H9 (cell line): ENCODE results near the gene SYCP2L. TPM values are rescaled to one million over a fixed set of nuclear protein-coding genes. Genes with fewer than 3 reads are reported as not detected.

Experiments used
- DNase-seq: peaks from one replicate; pipeline ENCODE4 v3.0.0-alpha.2; 2017
- H2AFZ ChIP-seq: one replicate; pipeline ENCODE4 v1.6.1; 2013; ENCODE audit warnings: mild to moderate bottlenecking, low read length, control low read depth, moderate library complexity
- H2AK5ac ChIP-seq: 2 replicates; pipeline ENCODE4 v1.6.1; 2013; ENCODE audit warnings: low read length, control low read depth, mixed read lengths; ENCODE audit not compliant: insufficient read length
- H2BK120ac ChIP-seq: one replicate; pipeline ENCODE4 v1.6.1; 2013; ENCODE audit warnings: low read depth, mild to moderate bottlenecking, low read length, control low read depth, inconsistent platforms; ENCODE audit not compliant: poor library complexity, severe bottlenecking
- H2BK12ac ChIP-seq: 2 replicates; pipeline ENCODE4 v1.6.1; 2013; ENCODE audit warnings: low read length, control low read depth, mixed read lengths, low read depth; ENCODE audit not compliant: insufficient read length
- H2BK15ac ChIP-seq: 2 replicates; pipeline ENCODE4 v1.6.1; 2013; ENCODE audit warnings: low read depth, low read length, control low read depth
- H2BK20ac ChIP-seq: one replicate; pipeline ENCODE4 v1.6.1; 2013; ENCODE audit warnings: low read depth, mild to moderate bottlenecking, low read length, control low read depth, inconsistent platforms; ENCODE audit not compliant: poor library complexity, severe bottlenecking
- H2BK5ac ChIP-seq: 2 replicates; pipeline ENCODE4 v1.6.1; 2013; ENCODE audit warnings: low read length, control low read depth, mixed read lengths; ENCODE audit not compliant: insufficient read length
- H3K14ac ChIP-seq: 2 replicates; pipeline ENCODE4 v1.6.1; 2013; ENCODE audit warnings: low read length, control low read depth; ENCODE audit not compliant: insufficient read depth
- H3K18ac ChIP-seq: 2 replicates; pipeline ENCODE4 v1.6.1; 2013; ENCODE audit warnings: low read depth, mild to moderate bottlenecking, mixed read lengths, low read length, control low read depth; ENCODE audit not compliant: insufficient read length
- H3K23ac ChIP-seq: 2 replicates; pipeline ENCODE4 v1.6.1; 2013; ENCODE audit warnings: low read length, control low read depth, mixed read lengths, low read depth; ENCODE audit not compliant: insufficient read length
- H3K23me2 ChIP-seq: 2 replicates; pipeline ENCODE4 v1.6.1; 2013; ENCODE audit warnings: low read depth, mild to moderate bottlenecking, mixed read lengths, low read length, control low read depth; ENCODE audit not compliant: insufficient read length, poor library complexity, severe bottlenecking
- H3K27ac ChIP-seq: 2 replicates; pipeline ENCODE4 v1.5.1; 2013; ENCODE audit warnings: low read length, control low read depth, mixed read lengths, low read depth; ENCODE audit not compliant: insufficient read length
- H3K27me3 ChIP-seq: 2 replicates; pipeline ENCODE4 v1.6.1; 2013; ENCODE audit warnings: low read length, control low read depth, inconsistent platforms; ENCODE audit not compliant: insufficient read depth
- H3K4ac ChIP-seq: 2 replicates; pipeline ENCODE4 v1.6.1; 2013; ENCODE audit warnings: low read depth, mild to moderate bottlenecking, control low read depth, inconsistent platforms, low read length, moderate library complexity
- H3K4me1 ChIP-seq: 2 replicates; pipeline ENCODE4 v1.6.1; 2013; ENCODE audit warnings: low read length, control low read depth, inconsistent platforms; ENCODE audit not compliant: insufficient read depth
- H3K4me2 ChIP-seq: 2 replicates; pipeline ENCODE4 v1.6.1; 2013; ENCODE audit warnings: low read length, control low read depth, mixed read lengths; ENCODE audit not compliant: insufficient read length, insufficient read depth
- H3K56ac ChIP-seq: 2 replicates; pipeline ENCODE4 v1.6.1; 2013; ENCODE audit warnings: low read depth, mild to moderate bottlenecking, mixed read lengths, low read length, control low read depth; ENCODE audit not compliant: insufficient read length
- H3K79me1 ChIP-seq: 2 replicates; pipeline ENCODE4 v1.6.1; 2013; ENCODE audit warnings: low read depth, mild to moderate bottlenecking, moderate library complexity, low read length, control low read depth, inconsistent platforms; ENCODE audit not compliant: insufficient read depth, poor library complexity, severe bottlenecking
- H3K79me2 ChIP-seq: 2 replicates; pipeline ENCODE4 v1.6.1; 2013; ENCODE audit warnings: low read length, control low read depth, inconsistent platforms; ENCODE audit not compliant: insufficient read depth
- H3K9ac ChIP-seq: 2 replicates; pipeline ENCODE4 v1.6.1; 2013; ENCODE audit warnings: low read length, control low read depth, mixed read lengths; ENCODE audit not compliant: insufficient read length; ENCODE audit errors: extremely low read depth
- H3K9me3 ChIP-seq: one replicate; pipeline ENCODE4 v1.6.1; 2013; ENCODE audit warnings: low read depth, low read length, inconsistent platforms; ENCODE audit not compliant: control insufficient read depth
- H3T11ph ChIP-seq: one replicate; pipeline ENCODE4 v1.6.1; 2013; ENCODE audit warnings: mild to moderate bottlenecking, low read length, control low read depth, inconsistent platforms
- H4K20me1 ChIP-seq: one replicate; pipeline ENCODE4 v1.6.1; 2013; ENCODE audit not compliant: control insufficient read depth, insufficient read length, insufficient read depth
- H4K5ac ChIP-seq: 2 replicates; pipeline ENCODE4 v1.6.1; 2013; ENCODE audit warnings: low read depth, mild to moderate bottlenecking, mixed read lengths, low read length, control low read depth; ENCODE audit not compliant: insufficient read length
- H4K8ac ChIP-seq: replicated peaks from 2 replicates; pipeline ENCODE4 v1.6.1; 2013; ENCODE audit warnings: low read length, control low read depth, mixed read lengths, low read depth; ENCODE audit not compliant: insufficient read length
- H4K91ac ChIP-seq: 2 replicates; pipeline ENCODE4 v1.6.1; 2013; ENCODE audit warnings: low read depth, mild to moderate bottlenecking, moderate library complexity, mixed read lengths, low read length, control low read depth; ENCODE audit not compliant: insufficient read length
- H3K27ac Mint-ChIP-seq, 3 experiments: 2 replicates in 2 of 3; 3 replicates in 1 of 3; pipeline ENCODE4 v1.8.0; 2020 to 2021; ENCODE audit warnings: mixed read lengths in 3 of 3, mild to moderate bottlenecking in 1 of 3, moderate library complexity in 1 of 3
- H3K27me3 Mint-ChIP-seq: 2 replicates; pipeline ENCODE4 v1.8.0; 2021; ENCODE audit warnings: low read depth, mild to moderate bottlenecking, moderate library complexity, mixed read lengths
- H3K36me3 Mint-ChIP-seq, 3 experiments: 2 replicates in 2 of 3; 3 replicates in 1 of 3; pipeline ENCODE4 v1.8.0; 2020 to 2021; ENCODE audit warnings: low read depth in 3 of 3, mixed read lengths in 3 of 3; ENCODE audit not compliant: insufficient read depth in 1 of 3
- H3K4me1 Mint-ChIP-seq, 2 experiments: 2 replicates each; pipeline ENCODE4 v1.8.0; 2020; ENCODE audit warnings: mixed read lengths in 2 of 2
- H3K4me3 Mint-ChIP-seq, 2 experiments: 2 replicates in 1 of 2; 3 replicates in 1 of 2; pipeline ENCODE4 v1.8.0; 2020 to 2021; ENCODE audit warnings: mild to moderate bottlenecking in 2 of 2, mixed read lengths in 2 of 2, moderate library complexity in 1 of 2
- H3K9me3 Mint-ChIP-seq, 2 experiments: 2 replicates in 1 of 2; 3 replicates in 1 of 2; pipeline ENCODE4 v1.8.0; 2020; ENCODE audit warnings: mild to moderate bottlenecking in 2 of 2, mixed read lengths in 2 of 2, moderate library complexity in 1 of 2
- WGBS: extraction: QIAGEN DNeasy Blood & Tissue Kit; methylation state at CpG from one replicate; pipeline ENCODE4 v1.1.7; 2013; ENCODE audit warnings: missing lambda C conversion rate, low lambda C conversion rate, mixed read lengths; ENCODE audit not compliant: insufficient read length; ENCODE audit errors: extremely low coverage; 5-methylcytosine and 5-hydroxymethylcytosine counted together
- total RNA-seq: library from RNA; stranded (reverse); gene quantifications from 2 replicates; pipeline ENCODE4 v1.2.1, GENCODE V29; 2021
- TF ChIP-seq, protein P1 (sequence below): fragments of 200-600 bp; sonication (generic); conservative IDR thresholded peaks from 3 replicates; pipeline ENCODE4 v1.8.0; 2021; ENCODE audit warnings: antibody characterized with exemption, mild to moderate bottlenecking

SYCP2L gene
- total RNA-seq, 1 experiment from 2014 or later = 3.5 TPM

DNA sequence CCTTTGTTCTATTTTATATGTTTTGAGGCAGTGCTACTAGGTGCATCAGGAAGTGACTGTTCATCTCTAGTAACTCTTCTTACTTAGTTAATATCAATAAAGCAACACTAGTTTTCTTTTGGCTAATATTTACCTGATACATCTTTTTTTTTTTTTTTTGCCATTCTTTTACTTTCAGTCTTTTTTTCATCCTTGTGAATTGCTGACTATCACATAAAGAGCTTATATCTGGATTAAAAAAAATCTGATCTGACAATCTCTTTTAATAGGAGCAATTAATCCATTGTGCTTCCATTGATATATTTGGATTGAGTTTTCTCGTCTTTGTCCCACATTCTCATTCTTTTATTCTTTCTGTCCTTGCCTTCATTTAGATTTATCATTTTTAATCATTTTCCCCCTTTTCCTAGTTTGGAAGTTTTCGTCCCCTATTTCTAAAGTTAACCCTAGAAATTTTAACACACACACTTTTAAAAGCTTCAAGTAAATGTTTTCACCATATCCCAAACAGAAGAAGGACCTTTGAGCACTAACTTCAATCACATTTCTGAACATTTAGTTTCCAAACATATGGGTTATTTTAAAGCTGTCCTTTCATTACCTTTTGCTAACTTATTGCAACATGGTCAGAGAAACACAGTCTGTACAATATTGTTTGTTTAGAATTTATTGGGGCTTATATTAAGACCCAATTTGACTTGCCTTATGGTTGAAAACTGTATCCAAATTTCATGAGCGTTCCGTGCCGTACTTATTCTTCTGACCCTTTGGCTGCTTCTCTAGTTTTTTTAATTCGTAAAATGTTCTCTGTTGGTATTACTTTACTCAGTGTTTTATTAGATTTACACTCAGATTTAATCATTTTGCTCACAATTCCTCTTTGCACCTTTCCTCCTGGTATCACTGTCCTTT is 63.0 kb downstream of the SYCP2L start:
- Histone ChIP-seq H3K23me2 (no peaks in the 10 kb centered on the region), H2BK20ac (no peak overlapping the region), H2AK5ac (no peak overlapping the region), H3K14ac (no peak overlapping the region), H3K4me2 (no peak overlapping the region), H3K27me3 (no peaks in the 10 kb centered on the region), H4K8ac (no peak overlapping the region), H2AFZ (no peak overlapping the region), H3K4me1 (no peaks in the 10 kb centered on the region), H2BK120ac (no peak overlapping the region), H4K20me1 (no peaks in the 10 kb centered on the region), H4K5ac (no peak overlapping the region), H2BK5ac (no peak overlapping the region), H2BK12ac (no peak overlapping the region), H3K79me1 (no peaks in the 10 kb centered on the region), H3K27ac (no peak overlapping the region), H3K4ac (no peak overlapping the region), H2BK15ac (no peak overlapping the region), H3K9me3 (no peaks in the 10 kb centered on the region), H3K56ac (no peak overlapping the region), H3K23ac (no peak overlapping the region), H3K9ac (no peak overlapping the region), H4K91ac (no peak overlapping the region), H3T11ph (no peak overlapping the region), H3K79me2 (no peaks in the 10 kb centered on the region), H3K18ac (no peak overlapping the region)
- Mint-ChIP-seq H3K36me3 (no peaks in the 10 kb centered on the region), H3K4me1 (no peaks in the 10 kb centered on the region; a peak in 1 of 4 replicates), H3K27ac (no peak overlapping the region), H3K4me3 (no peak overlapping the region), H3K9me3 (no peaks in the 10 kb centered on the region), H3K27me3 (peaks cover 12% of the 10 kb centered on the region)
- WGBS = no CpG with 5 or more reads among the region's 6 CpGs
- TF ChIP-seq, protein P1, sequence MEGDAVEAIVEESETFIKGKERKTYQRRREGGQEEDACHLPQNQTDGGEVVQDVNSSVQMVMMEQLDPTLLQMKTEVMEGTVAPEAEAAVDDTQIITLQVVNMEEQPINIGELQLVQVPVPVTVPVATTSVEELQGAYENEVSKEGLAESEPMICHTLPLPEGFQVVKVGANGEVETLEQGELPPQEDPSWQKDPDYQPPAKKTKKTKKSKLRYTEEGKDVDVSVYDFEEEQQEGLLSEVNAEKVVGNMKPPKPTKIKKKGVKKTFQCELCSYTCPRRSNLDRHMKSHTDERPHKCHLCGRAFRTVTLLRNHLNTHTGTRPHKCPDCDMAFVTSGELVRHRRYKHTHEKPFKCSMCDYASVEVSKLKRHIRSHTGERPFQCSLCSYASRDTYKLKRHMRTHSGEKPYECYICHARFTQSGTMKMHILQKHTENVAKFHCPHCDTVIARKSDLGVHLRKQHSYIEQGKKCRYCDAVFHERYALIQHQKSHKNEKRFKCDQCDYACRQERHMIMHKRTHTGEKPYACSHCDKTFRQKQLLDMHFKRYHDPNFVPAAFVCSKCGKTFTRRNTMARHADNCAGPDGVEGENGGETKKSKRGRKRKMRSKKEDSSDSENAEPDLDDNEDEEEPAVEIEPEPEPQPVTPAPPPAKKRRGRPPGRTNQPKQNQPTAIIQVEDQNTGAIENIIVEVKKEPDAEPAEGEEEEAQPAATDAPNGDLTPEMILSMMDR = no peak
- DNase-seq = no peak
